C4-2B (cell line): ENCODE results near the gene ZNF467.

Source experiments
- CTCF ChIP-seq: fragments of 450-650 bp; conservative IDR thresholded peaks from 2 replicates; pipeline ENCODE4 v1.5.1; 2017; ENCODE audit warnings: mild to moderate bottlenecking
- ZFX ChIP-seq: fragments of 450-650 bp; IDR thresholded peaks from 2 replicates; pipeline ENCODE4 v1.6.1; 2017

GRCh38 chr7:149719912-149720335 lies 53.5 kb downstream of the ZNF467 start:
- TF ChIP-seq CTCF (no peak), ZFX (no peak)
